ENCODE data around the gene ITPR1.
A peak's percentile ranks its signal among the peaks of the same experiment; 100 is the strongest.

ITPR1 gene

GRCh38 chr3:4716706-4717362 lies 223.7 kb downstream of the ITPR1 start:
- H3K4me3 Mint-ChIP-seq: no peak overlapping the region
- DNase-seq: no peak
- no peaks in the 10 kb centered on the region for H3K27me3 Mint-ChIP-seq
- ATAC-seq (replicated peaks): no peak
- peaks cover 23 to 60% of the 10 kb centered on the region in 2 donors for H3K36me3 Mint-ChIP-seq
- peak overlapping the region; percentile 15 for H3K27ac Mint-ChIP-seq
- peaks cover 4 to 19% of the 10 kb centered on the region in 2 donors for H3K4me1 Mint-ChIP-seq
- H3K9me3 Mint-ChIP-seq: no peaks in the 10 kb centered on the region

- H3K4me1 Mint-ChIP-seq: peaks cover 8 to 23% of the 10 kb centered on the region in 2 donors
- DNase-seq (no peak), ATAC-seq (replicated peaks) (no peak)
- H3K27me3 Mint-ChIP-seq: no peaks in the 10 kb centered on the region
- H3K9me3 Mint-ChIP-seq: no peaks in the 10 kb centered on the region
- no peak overlapping the region for H3K4me3 Mint-ChIP-seq
- H3K36me3 Mint-ChIP-seq: peaks cover 24 to 61% of the 10 kb centered on the region in 2 donors
- peak overlapping the region; percentile 15 for H3K27ac Mint-ChIP-seq
These were observed 224.2 kb downstream of the ITPR1 start for GRCh38 chr3:4717363-4717740.

- ATAC-seq (replicated peaks) (no peak), DNase-seq (no peak)
- Mint-ChIP-seq H3K9me3 (no peaks in the 10 kb centered on the region), H3K4me3 (no peak overlapping the region), H3K4me1 (peaks cover 8 to 23% of the 10 kb centered on the region in 2 donors), H3K36me3 (peaks cover 24 to 61% of the 10 kb centered on the region in 2 donors), H3K27ac (peak overlapping the region; percentile 31), H3K27me3 (no peaks in the 10 kb centered on the region)
These were observed 225.1 kb downstream of the ITPR1 start for GRCh38 chr3:4718179-4718736.

- H3K4me3 Mint-ChIP-seq: no peak overlapping the region
- no peaks in the 10 kb centered on the region for H3K9me3 Mint-ChIP-seq
- H3K36me3 Mint-ChIP-seq: peaks cover 28 to 55% of the 10 kb centered on the region in 2 donors
- peak overlapping the region; percentile 25 for H3K27ac Mint-ChIP-seq
- H3K4me1 Mint-ChIP-seq: peaks cover 10 to 23% of the 10 kb centered on the region in 2 donors
- H3K27me3 Mint-ChIP-seq: no peaks in the 10 kb centered on the region
- ATAC-seq (replicated peaks) (no peak), DNase-seq (no peak)
These were observed 225.9 kb downstream of the ITPR1 start for GRCh38 chr3:4719046-4719501.

- no peaks in the 10 kb centered on the region for H3K27me3 Mint-ChIP-seq
- no peak for DNase-seq
- no peaks in the 10 kb centered on the region for H3K9me3 Mint-ChIP-seq
- H3K36me3 Mint-ChIP-seq: peaks cover 29 to 51% of the 10 kb centered on the region in 2 donors
- H3K4me3 Mint-ChIP-seq: no peak overlapping the region
- peaks cover 10 to 23% of the 10 kb centered on the region in 2 donors for H3K4me1 Mint-ChIP-seq
- peak overlapping the region; percentile 70 for H3K27ac Mint-ChIP-seq
- peak; percentile 23 to 54 for ATAC-seq (replicated peaks)
These were observed 227.3 kb downstream of the ITPR1 start for GRCh38 chr3:4720316-4721075.

GRCh38 chr3:4721511-4721911 lies 228.4 kb downstream of the ITPR1 start:
- no peak overlapping the region for H3K4me3 Mint-ChIP-seq
- H3K27me3 Mint-ChIP-seq: no peaks in the 10 kb centered on the region
- no peak for DNase-seq
- no peak for ATAC-seq (replicated peaks)
- H3K4me1 Mint-ChIP-seq: peaks cover 10 to 28% of the 10 kb centered on the region in 2 donors
- peak overlapping the region; percentile 77 for H3K27ac Mint-ChIP-seq
- H3K9me3 Mint-ChIP-seq: no peaks in the 10 kb centered on the region
- H3K36me3 Mint-ChIP-seq: peaks cover 35 to 57% of the 10 kb centered on the region in 2 donors

GRCh38 chr3:4722103-4722502 lies 229.0 kb downstream of the ITPR1 start:
- no peaks in the 10 kb centered on the region for H3K9me3 Mint-ChIP-seq
- DNase-seq: no peak
- peaks cover 38 to 58% of the 10 kb centered on the region in 2 donors for H3K36me3 Mint-ChIP-seq
- peaks cover 10 to 27% of the 10 kb centered on the region in 2 donors for H3K4me1 Mint-ChIP-seq
- no peak overlapping the region for H3K4me3 Mint-ChIP-seq
- peak in 1 of 2 donors; percentile 69 for ATAC-seq (replicated peaks)
- peak overlapping the region; percentile 77 for H3K27ac Mint-ChIP-seq
- no peaks in the 10 kb centered on the region for H3K27me3 Mint-ChIP-seq

- DNase-seq (no peak), ATAC-seq (replicated peaks) (no peak)
- H3K4me3 Mint-ChIP-seq: no peak overlapping the region
- no peaks in the 10 kb centered on the region for H3K27me3 Mint-ChIP-seq
- H3K9me3 Mint-ChIP-seq: no peaks in the 10 kb centered on the region
- H3K27ac Mint-ChIP-seq: no peak overlapping the region
- H3K36me3 Mint-ChIP-seq: peaks cover 41 to 58% of the 10 kb centered on the region in 2 donors
- peaks cover 14 to 23% of the 10 kb centered on the region in 2 donors for H3K4me1 Mint-ChIP-seq
These were observed 231.0 kb downstream of the ITPR1 start for GRCh38 chr3:4724051-4724629.

GRCh38 chr3:4726549-4726948 lies 233.4 kb downstream of the ITPR1 start:
- H3K36me3 Mint-ChIP-seq: peaks cover 39 to 59% of the 10 kb centered on the region in 2 donors
- peak overlapping the region; percentile 4 for H3K27ac Mint-ChIP-seq
- DNase-seq (no peak), ATAC-seq (replicated peaks) (no peak)
- H3K4me3 Mint-ChIP-seq: no peak overlapping the region
- no peaks in the 10 kb centered on the region for H3K9me3 Mint-ChIP-seq
- H3K4me1 Mint-ChIP-seq: peaks cover 14 to 17% of the 10 kb centered on the region in 2 donors
- no peaks in the 10 kb centered on the region for H3K27me3 Mint-ChIP-seq

GRCh38 chr3:4729061-4729973 lies 236.2 kb downstream of the ITPR1 start:
- Mint-ChIP-seq H3K9me3 (no peaks in the 10 kb centered on the region), H3K4me1 (peaks cover 7 to 11% of the 10 kb centered on the region in 2 donors), H3K27ac (no peak overlapping the region), H3K27me3 (no peaks in the 10 kb centered on the region), H3K4me3 (no peak overlapping the region), H3K36me3 (peaks cover 35 to 64% of the 10 kb centered on the region in 2 donors)
- ATAC-seq (replicated peaks) (no peak), DNase-seq (no peak)

- no peak overlapping the region for H3K4me3 Mint-ChIP-seq
- ATAC-seq (replicated peaks) (no peak), DNase-seq (no peak)
- peaks cover 38 to 67% of the 10 kb centered on the region in 2 donors for H3K36me3 Mint-ChIP-seq
- no peaks in the 10 kb centered on the region for H3K9me3 Mint-ChIP-seq
- no peaks in the 10 kb centered on the region for H3K27me3 Mint-ChIP-seq
- peaks cover 7 to 14% of the 10 kb centered on the region in 2 donors for H3K4me1 Mint-ChIP-seq
- no peak overlapping the region for H3K27ac Mint-ChIP-seq
These were observed 237.6 kb downstream of the ITPR1 start for GRCh38 chr3:4730719-4731118.

- no peak overlapping the region for H3K27ac Mint-ChIP-seq
- ATAC-seq (replicated peaks) (no peak), DNase-seq (no peak)
- no peaks in the 10 kb centered on the region for H3K27me3 Mint-ChIP-seq
- no peak overlapping the region for H3K4me3 Mint-ChIP-seq
- H3K9me3 Mint-ChIP-seq: no peaks in the 10 kb centered on the region
- peaks cover 8 to 17% of the 10 kb centered on the region in 2 donors for H3K4me1 Mint-ChIP-seq
- peaks cover 39 to 70% of the 10 kb centered on the region in 2 donors for H3K36me3 Mint-ChIP-seq
These were observed 238.5 kb downstream of the ITPR1 start for GRCh38 chr3:4731543-4732111.

- peaks cover 45 to 75% of the 10 kb centered on the region in 2 donors for H3K36me3 Mint-ChIP-seq
- H3K27me3 Mint-ChIP-seq: no peaks in the 10 kb centered on the region
- no peak for DNase-seq
- H3K27ac Mint-ChIP-seq: no peak overlapping the region
- no peak overlapping the region for H3K4me3 Mint-ChIP-seq
- H3K4me1 Mint-ChIP-seq: peaks cover 20 to 25% of the 10 kb centered on the region in 2 donors
- ATAC-seq (replicated peaks): no peak
- H3K9me3 Mint-ChIP-seq: no peaks in the 10 kb centered on the region
These were observed 239.8 kb downstream of the ITPR1 start for GRCh38 chr3:4732925-4733324.
